ENCODE data around the gene SRRM3.
A peak's percentile ranks its signal among the peaks of the same experiment; 100 is the strongest.
"Not testable (repeated sequence)": the region's sequence is repeated elsewhere in the genome, so short reads cannot be mapped to it uniquely, and the experiment has no call there.

SRRM3 gene

DNA sequence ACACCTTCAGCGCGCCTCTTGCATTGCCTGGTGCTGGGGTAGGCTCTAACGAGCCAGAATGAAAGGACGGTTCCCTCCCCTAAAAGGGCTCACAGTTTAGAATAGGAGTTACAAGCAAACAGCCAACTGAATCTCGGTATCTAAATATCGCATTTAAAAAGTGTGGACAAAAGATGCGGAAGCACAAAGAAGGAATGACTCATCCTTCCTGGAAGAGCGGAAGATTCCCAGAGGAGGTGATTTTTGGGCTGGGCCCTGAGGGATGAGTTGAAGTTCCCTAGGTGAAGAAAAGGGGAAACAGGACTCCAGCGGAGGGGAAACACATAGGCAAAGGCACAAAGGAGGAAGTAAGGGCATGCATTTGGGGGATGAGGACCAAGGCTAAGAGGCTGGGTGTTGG, 29.9 kb downstream of the SRRM3 start:
- no peak for DNase-seq

- no peak for DNase-seq
These were observed 31.0 kb downstream of the SRRM3 start for GRCh38 chr7:76232698-76233097.

- DNase-seq, result no peak
These were observed 32.0 kb downstream of the SRRM3 start for GRCh38 chr7:76233538-76234281.

GRCh38 chr7:76234282-76234584, 32.5 kb downstream of the SRRM3 start:
- DNase-seq, result no peak

GRCh38 chr7:76234931-76235441, 33.3 kb downstream of the SRRM3 start:
- DNase-seq, result peak; percentile 89 to 98

GRCh38 chr7:76236224-76236623, 34.5 kb downstream of the SRRM3 start:
- DNase-seq, result no peak

- DNase-seq, result no peak
These were observed 36.6 kb downstream of the SRRM3 start for GRCh38 chr7:76238326-76238725.

DNA sequence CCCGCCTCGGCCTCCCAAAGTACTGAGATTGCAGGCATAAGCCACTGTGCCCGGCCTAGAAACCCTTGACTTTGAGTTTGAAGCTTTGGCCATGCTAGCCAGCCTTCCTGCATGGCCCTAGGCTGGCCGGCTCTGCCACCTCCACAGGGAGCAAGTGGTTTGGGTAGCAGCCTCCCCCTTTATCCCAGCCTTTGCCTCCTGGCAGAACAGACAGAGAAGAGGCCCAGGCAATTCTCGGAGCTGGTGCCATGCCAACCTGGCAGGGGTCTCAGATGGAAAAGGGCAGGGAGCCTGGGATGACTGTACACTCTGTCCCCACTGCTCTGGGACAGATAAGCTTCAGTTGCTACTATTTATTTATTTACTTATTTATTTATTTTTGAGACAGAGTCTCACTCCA, 39.4 kb downstream of the SRRM3 start:
- DNase-seq, result no peak

- not testable (repeated sequence) for DNase-seq
These were observed 40.9 kb downstream of the SRRM3 start for GRCh38 chr7:76242517-76243063.

GRCh38 chr7:76244781-76245391, 43.2 kb downstream of the SRRM3 start:
- DNase-seq, result peak in 1 of 2 experiments; percentile 25

- no peak for DNase-seq
These were observed 45.2 kb downstream of the SRRM3 start for GRCh38 chr7:76246804-76247389.

GRCh38 chr7:76247938-76248337, 46.2 kb downstream of the SRRM3 start:
- DNase-seq, result no peak

DNA sequence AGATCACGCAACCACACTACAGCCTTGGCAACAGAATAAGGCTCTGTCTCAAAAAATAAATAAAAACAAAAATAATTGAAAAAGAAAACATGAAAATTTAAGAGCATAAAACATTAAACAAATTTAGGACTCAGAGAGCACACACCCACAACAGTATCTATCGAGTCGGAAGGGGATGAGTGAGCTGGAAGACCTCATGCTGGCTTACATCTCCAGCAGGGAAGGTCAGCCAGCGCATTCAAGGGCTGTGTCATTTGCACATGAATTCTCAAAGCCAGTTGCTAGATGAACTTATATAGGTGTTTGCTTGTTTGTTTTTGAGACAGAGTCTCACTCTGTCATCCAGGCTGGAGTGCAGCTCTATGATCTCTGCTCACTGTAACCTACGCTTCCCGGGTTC, 50.3 kb downstream of the SRRM3 start:
- DNase-seq, result no peak

- DNase-seq, result no peak
These were observed 53.1 kb downstream of the SRRM3 start for GRCh38 chr7:76254781-76255180.

- DNase-seq, result no peak
These were observed 56.3 kb downstream of the SRRM3 start for GRCh38 chr7:76257973-76258372.

- DNase-seq, result peak in 1 of 2 experiments; percentile 50
These were observed 57.7 kb downstream of the SRRM3 start for GRCh38 chr7:76259124-76260093.

DNA sequence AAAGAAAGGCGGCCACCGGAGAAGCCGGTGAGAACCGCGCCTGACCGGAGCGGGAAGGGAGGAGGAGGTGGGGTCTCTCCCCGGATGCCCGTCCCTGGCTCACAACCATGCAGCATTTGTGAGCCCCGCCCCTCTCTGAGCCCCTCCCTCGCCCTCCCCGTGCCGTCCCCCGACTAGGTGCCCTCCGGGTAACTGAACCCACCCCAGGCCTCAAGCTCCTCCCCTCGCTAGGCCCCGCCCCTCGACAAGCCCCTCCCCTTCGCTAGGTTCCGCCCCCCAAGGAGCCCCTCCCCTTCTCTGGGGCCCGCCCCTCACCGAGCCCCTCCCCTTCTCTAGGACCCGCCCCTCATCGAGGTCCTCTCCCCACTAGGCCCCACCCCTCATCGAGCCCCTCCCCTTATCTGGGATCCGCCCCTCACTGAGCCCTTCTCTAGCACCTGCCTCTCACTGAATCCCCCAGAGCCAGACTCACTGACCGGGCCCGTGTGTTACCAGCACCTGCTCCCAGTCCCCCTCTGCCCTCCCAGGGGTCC, 58.5 kb downstream of the SRRM3 start:
- DNase-seq, result peak; percentile 72 to 95

GRCh38 chr7:76261329-76261728, 59.6 kb downstream of the SRRM3 start:
- no peak for DNase-seq

GRCh38 chr7:76261931-76262330, 60.2 kb downstream of the SRRM3 start:
- no peak for DNase-seq

DNA sequence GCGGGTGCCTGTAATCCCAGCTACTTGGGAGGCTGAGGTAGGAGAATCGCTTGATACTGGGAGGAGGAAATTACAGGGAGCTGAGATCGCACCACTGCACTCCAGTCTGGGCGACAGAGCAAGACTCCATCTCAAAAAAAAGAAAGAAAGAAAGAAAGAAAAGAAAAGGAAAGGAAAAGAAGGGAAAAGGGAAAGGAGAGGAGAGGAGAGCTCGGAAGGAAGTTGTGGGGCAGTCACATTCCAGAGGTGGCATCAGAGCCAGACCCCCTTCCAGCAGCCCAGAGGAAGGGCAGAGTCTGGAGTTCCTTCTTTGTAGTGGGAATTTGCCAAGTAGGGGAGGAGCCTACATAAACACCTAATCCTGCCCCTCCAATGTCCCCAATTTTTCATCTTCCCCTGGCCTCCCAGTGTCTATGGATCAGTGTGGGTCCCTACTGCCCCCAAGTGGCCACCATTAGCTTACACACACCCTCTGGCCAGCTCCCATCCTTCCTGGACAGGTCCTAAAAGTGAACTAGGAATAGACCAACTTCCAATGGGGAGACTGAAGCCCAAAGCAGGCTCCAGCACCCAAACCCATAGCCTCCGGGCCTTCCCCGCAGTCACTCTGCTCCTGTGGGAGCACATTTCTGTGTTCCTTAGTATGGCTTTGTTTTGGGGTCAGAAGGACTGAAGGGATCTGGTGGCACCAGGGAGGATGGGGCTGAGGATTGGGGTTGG, 61.1 kb downstream of the SRRM3 start:
- DNase-seq, result peak; percentile 35 to 86

GRCh38 chr7:76265299-76265698, 63.6 kb downstream of the SRRM3 start:
- DNase-seq, result no peak

Measured in NCI-H526 (cell line).